ENCODE data around the gene MIA2.
A peak's percentile ranks its signal among the peaks of the same experiment; 100 is the strongest.

Gene MIA2

DNA sequence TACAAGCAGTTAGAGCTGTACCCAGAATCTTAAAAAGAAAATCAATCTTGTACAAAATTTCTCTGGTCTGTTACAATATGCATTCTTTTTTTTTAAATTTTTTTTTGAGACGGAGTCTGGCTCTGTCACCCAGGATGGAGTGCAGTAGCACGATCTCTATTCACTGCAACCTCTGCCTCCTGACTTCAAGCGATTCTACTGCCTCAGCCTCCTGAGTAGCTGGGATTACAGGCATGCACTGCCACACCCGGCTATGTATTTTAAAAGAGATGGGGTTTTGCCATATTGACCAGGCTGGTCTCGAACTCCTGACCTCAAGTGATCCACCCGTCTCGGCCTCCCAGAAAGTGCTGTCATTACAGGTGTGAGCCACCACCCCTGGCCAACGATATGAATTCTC lies 194.4 kb downstream of the MIA2 start:
- Mint-ChIP-seq H3K4me3 (no peak overlapping the region), H3K9me3 (no peaks in the 10 kb centered on the region), H3K27ac (no peak overlapping the region), H3K36me3 (ENCODE audit: low read depth) (peaks cover 8% of the 10 kb centered on the region), H3K4me1 (ENCODE audit: low read depth) (peaks cover 47% of the 10 kb centered on the region), H3K27me3 (ENCODE audit: low read depth) (no peaks in the 10 kb centered on the region)
- no peak for DNase-seq (ENCODE audit: low spot score)

DNA sequence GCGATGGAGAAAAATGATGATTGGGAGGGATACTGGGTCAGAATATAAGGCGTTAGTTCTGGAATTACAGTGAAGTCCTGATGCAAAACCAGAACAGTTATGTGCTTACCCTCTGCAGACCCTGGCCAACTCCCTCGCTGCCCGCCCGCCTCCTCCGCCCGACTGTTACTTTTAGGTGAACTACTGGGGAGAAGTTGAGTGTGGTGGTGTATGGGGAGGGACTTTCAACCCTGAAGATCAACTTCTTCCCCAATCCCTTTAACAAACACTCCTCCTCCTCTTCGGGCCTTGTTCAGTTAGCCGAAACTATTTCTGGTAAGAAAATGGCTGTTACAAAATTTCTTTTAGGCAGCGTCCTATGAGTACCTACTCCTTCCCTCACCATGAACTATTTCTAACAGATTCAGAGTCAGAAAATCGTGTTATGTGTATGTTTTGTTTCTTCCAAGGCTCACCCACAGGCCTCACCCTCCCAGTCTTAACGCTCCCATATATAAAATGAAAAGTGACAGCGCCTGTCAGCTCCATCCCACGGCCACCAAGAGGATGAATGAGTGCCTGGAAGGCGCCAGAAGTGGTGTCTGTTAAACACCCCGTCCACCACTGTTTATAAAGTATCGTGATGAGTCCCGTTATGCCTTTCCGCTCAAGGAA lies 197.2 kb downstream of the MIA2 start:
- Mint-ChIP-seq H3K4me1 (ENCODE audit: low read depth) (peaks cover 43% of the 10 kb centered on the region), H3K27ac (peak overlapping the region; percentile 98), H3K9me3 (no peaks in the 10 kb centered on the region), H3K36me3 (ENCODE audit: low read depth) (peaks cover 8% of the 10 kb centered on the region), H3K4me3 (peak overlapping the region; percentile 99), H3K27me3 (ENCODE audit: low read depth) (no peaks in the 10 kb centered on the region)
- no peak for DNase-seq (ENCODE audit: low spot score)

DNA sequence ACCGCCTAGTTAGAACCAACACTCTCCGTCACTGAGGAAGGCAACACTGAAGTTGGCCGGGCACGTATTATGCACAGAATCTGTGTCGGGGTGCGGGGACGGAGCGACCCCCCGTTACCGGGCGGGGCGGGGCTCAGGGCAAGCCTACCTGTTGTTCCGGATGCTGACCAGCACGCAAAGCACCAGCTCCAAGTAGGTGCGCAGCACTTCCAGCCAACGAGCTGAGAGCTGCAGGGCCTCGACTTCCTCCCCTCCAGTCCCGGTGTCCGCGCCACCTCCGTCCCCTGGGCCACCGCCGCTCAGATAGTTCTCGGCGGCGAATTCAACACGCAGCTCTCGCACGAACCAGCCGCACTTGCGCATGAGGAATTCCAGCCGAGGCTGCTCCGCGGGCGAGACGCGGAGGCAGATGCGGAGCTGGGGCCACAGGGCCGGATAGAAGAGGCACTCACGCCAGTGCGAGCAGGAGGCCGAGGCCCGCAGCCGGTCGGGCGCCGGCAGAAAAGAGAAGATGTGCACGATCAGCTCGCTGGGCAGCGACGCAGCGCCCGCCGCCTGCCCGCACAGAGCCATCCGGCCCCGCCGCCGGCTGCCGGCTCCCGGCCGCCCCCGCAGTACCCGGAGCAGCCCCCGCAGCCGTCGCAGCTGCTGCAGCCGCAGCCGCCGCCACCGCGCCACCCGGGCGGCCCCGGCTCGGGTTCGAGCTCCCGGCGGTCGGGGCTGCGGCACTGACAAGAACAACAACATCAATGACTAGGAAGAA lies 197.9 kb downstream of the MIA2 start:
- DNase-seq (ENCODE audit: low spot score), result peak; percentile 44

DNA sequence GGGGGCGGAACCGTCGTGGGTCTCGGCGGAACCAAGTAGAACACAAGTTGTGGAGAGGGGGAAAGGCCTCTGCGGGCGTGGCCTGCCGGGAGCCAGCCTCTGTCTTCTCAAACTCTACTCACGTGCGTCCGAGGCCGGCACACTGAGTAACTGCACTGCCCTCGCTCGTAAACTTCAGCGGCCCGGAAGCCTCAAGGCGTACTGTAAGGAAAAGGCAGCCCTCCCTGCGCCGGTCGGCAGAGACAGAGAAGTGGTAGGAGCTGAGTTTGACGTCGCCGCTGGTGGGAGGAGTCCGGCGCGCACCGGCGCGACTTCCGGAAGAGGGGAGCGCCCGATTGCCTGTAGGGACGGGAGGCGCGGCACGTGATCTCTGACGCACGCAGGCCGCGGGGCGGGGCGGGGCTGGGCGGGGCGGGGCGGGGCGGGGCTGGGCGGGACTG lies 198.5 kb downstream of the MIA2 start, which contains the start of gene FBXO33:
FBXO33 (minus strand) TSS at position 255 of the 440 bp plus-strand sequence. CDS start 271 bp downstream, outside the sequence.
- Mint-ChIP-seq H3K27ac (peak within 1 kb of the TSS; percentile 100), H3K36me3 (ENCODE audit: low read depth) (peaks cover 7% of the 10 kb centered on the region), H3K4me3 (peak within 1 kb of the TSS; percentile 99)

More for the DNA sequence above, 197.9 kb downstream of the MIA2 start:
- Mint-ChIP-seq H3K4me1 (ENCODE audit: low read depth) (peaks cover 38% of the 10 kb centered on the region), H3K27ac (peak overlapping the region; percentile 100), H3K9me3 (no peaks in the 10 kb centered on the region), H3K36me3 (ENCODE audit: low read depth) (peaks cover 7% of the 10 kb centered on the region), H3K27me3 (ENCODE audit: low read depth) (no peaks in the 10 kb centered on the region), H3K4me3 (peak overlapping the region; percentile 99)

DNA sequence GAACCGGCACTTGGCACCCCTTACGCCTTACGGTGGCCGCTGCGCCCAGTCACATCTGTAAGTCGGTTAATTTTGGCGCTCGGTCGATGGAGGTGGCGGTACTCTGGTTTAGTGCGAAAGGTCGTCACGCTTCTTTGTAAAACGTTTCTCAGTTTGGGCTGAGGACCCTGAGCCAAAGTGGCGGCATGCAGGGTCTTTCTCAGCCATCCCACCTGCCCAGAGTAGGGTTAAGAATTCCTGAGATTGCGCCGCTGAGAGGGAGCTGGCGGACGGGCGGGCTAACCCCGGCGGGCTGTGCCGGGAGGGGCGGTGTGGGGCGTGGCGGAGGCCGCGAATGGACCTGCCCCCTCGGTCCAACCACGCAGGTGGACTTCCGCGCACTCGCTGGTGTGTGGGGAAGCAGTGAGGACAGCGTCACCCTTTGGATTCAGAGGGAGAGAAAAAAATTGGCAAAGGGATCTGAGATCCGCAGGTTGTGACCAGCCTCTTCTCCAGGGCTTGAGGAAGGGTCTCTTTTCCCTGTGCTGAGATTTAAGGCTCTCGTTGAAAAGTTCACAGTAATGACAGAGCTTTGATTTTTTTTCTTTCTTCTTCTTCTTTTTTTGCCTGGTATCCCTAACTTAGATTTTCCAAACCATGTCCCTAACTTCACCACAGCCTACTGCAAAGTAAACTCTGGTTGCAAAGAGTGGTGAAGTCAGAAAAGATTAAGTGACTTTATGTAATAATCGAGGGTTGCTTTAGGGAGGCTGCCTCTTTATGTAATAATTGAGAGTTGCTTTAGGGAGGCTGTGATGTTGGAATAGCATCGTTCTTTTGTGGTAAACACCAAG lies 199.1 kb downstream of the MIA2 start:
- peak overlapping the region; percentile 100 for H3K27ac Mint-ChIP-seq
- peak; percentile 80 for DNase-seq (ENCODE audit: low spot score)
- H3K36me3 Mint-ChIP-seq (ENCODE audit: low read depth), result peaks cover 7% of the 10 kb centered on the region
- peak overlapping the region; percentile 89 for H3K4me3 Mint-ChIP-seq
- H3K9me3 Mint-ChIP-seq, result no peaks in the 10 kb centered on the region
- peaks cover 32% of the 10 kb centered on the region for H3K4me1 Mint-ChIP-seq (ENCODE audit: low read depth)
- H3K27me3 Mint-ChIP-seq (ENCODE audit: low read depth), result no peaks in the 10 kb centered on the region

More for the DNA sequence above, 198.5 kb downstream of the MIA2 start, which contains the start of gene FBXO33:
- Mint-ChIP-seq H3K27me3 (ENCODE audit: low read depth) (no peaks in the 10 kb centered on the region), H3K9me3 (no peaks in the 10 kb centered on the region), H3K4me1 (ENCODE audit: low read depth) (peaks cover 32% of the 10 kb centered on the region)
- peak; percentile 95 for DNase-seq (ENCODE audit: low spot score)

DNA sequence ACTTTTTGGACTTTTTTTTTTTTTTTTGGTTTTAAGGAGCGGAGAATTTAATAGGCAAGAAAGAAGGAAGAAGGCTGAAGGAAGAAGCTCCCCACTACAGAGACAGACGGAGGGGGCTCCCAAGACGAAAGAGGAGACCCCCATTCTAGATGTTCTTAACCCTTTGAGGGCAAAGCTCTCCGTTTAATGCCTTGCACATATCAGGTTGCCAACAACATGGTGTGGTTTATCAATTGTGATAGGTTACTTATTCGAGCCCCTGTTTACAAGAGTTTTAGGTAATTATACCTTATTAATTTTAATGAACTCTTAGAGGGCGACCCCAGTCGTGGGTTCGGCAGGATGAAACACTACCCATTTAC lies 199.7 kb downstream of the MIA2 start:
- Mint-ChIP-seq H3K27me3 (ENCODE audit: low read depth) (no peaks in the 10 kb centered on the region), H3K27ac (peak overlapping the region; percentile 100), H3K4me1 (ENCODE audit: low read depth) (peaks cover 28% of the 10 kb centered on the region), H3K36me3 (ENCODE audit: low read depth) (peaks cover 7% of the 10 kb centered on the region), H3K4me3 (peak overlapping the region; percentile 89), H3K9me3 (no peaks in the 10 kb centered on the region)
- no peak for DNase-seq (ENCODE audit: low spot score)

DNA sequence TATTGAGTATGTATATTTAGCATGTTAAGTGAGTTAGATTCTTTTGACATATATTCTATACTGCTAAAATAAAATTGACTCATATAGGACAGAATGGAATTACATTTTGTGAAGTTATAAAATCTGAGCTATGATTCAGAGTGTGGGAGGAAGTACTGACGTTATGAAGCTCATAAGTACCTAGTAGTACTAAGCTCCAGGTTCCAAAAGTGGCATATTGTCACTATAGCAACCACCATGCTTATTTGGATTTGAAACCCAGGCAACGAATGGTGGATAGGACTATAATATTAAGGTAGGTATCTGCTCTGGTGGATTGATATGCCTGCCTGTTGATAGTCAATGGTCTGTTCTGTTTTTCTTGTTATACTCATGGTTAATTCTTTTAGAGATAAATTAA lies 200.7 kb downstream of the MIA2 start:
- Mint-ChIP-seq H3K9me3 (no peaks in the 10 kb centered on the region), H3K27me3 (ENCODE audit: low read depth) (no peaks in the 10 kb centered on the region), H3K4me1 (ENCODE audit: low read depth) (peaks cover 21% of the 10 kb centered on the region), H3K36me3 (ENCODE audit: low read depth) (peaks cover 7% of the 10 kb centered on the region), H3K27ac (no peak overlapping the region), H3K4me3 (no peak overlapping the region)
- DNase-seq (ENCODE audit: low spot score), result no peak

DNA sequence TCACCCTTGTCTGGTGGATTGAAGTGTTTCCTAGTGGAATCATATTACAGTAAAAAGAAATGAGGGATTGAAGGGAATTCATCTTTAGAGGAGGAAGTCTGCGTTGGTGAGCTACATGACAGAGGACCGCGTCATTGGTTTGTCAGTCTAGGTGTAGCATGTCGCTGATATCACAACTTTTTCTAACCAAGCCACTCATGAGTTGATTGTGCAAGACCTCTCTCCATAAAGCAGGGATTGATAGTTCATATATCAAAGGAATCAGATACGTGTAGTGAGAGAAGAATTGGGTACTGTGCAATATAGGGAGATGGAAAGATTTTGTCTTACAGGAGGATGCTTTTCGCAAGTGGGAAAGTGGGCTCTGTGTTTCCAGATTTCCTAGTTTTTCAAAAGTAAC lies 201.5 kb downstream of the MIA2 start:
- Mint-ChIP-seq H3K9me3 (no peaks in the 10 kb centered on the region), H3K27ac (no peak overlapping the region), H3K4me3 (no peak overlapping the region), H3K27me3 (ENCODE audit: low read depth) (no peaks in the 10 kb centered on the region), H3K36me3 (ENCODE audit: low read depth) (peaks cover 5% of the 10 kb centered on the region), H3K4me1 (ENCODE audit: low read depth) (peaks cover 13% of the 10 kb centered on the region)
- DNase-seq (ENCODE audit: low spot score), result no peak
